MM.1S (cell line): Measurements from ENCODE around the gene CHRNE.

Source experiments
- EZH2 ChIP-seq: fragments of 300-600 bp; sonication (generic); optimal IDR thresholded peaks from 2 replicates; pipeline ENCODE3; 2017; ENCODE audit warnings: low read depth, mild to moderate bottlenecking, antibody characterized with exemption, low read length, mixed read lengths
- EZH2phosphoT487 ChIP-seq: fragments of 300-600 bp; sonication (generic); IDR thresholded peaks from 2 replicates; pipeline ENCODE4 v1.6.1; 2018; ENCODE audit warnings: antibody characterized with exemption, low read length
- TF ChIP-seq, protein P1 (sequence below): fragments of 300-600 bp; sonication (generic); IDR thresholded peaks from 2 replicates; pipeline ENCODE4 v1.5.1; 2016; ENCODE audit warnings: antibody characterized with exemption, low read length, mixed read lengths

DNA sequence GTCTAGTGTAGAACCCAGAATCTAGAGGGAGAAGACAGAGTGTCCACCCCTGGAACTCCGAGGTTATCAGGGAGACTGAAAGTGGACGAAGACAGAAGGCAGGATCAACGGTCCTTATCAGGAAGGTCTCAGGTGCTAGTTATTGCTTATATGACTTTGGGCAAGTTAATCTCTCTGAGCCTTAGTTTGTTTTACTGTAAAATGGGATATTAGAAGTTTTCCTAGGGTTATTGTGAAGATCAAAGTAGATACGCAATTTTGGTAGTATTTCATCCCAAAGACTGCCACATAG lies 38.4 kb upstream of the CHRNE start:
- TF ChIP-seq, protein P1, sequence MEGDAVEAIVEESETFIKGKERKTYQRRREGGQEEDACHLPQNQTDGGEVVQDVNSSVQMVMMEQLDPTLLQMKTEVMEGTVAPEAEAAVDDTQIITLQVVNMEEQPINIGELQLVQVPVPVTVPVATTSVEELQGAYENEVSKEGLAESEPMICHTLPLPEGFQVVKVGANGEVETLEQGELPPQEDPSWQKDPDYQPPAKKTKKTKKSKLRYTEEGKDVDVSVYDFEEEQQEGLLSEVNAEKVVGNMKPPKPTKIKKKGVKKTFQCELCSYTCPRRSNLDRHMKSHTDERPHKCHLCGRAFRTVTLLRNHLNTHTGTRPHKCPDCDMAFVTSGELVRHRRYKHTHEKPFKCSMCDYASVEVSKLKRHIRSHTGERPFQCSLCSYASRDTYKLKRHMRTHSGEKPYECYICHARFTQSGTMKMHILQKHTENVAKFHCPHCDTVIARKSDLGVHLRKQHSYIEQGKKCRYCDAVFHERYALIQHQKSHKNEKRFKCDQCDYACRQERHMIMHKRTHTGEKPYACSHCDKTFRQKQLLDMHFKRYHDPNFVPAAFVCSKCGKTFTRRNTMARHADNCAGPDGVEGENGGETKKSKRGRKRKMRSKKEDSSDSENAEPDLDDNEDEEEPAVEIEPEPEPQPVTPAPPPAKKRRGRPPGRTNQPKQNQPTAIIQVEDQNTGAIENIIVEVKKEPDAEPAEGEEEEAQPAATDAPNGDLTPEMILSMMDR: no peak
- TF ChIP-seq EZH2 (no peak), EZH2phosphoT487 (no peak)
